ENCODE results near the gene PCBP1. TPM values are rescaled to one million over a fixed set of nuclear protein-coding genes. Genes with fewer than 3 reads are reported as not detected.

Gene PCBP1
- total and polyA plus RNA-seq, 9 of the 15 experiments (the other 6 are each of a cell fraction or from before 2014, with no cell fraction given): 19.2 to 407 (median 78.1) TPM

GRCh38 chr2:70132244-70133126 is 45.2 kb downstream of the PCBP1 start (continued):
- TF ChIP-seq CEBPZ (IDR thresholded peaks at IDR 0.05; ENCODE audit: borderline replicate concordance, low read depth, low read length) (no peak), BRCA1 (IDR thresholded peaks at IDR 0.05) (no peak), BRCA1 (CRISPR knock-in tag; IDR thresholded peaks at IDR 0.05) (no peak), FIP1L1 (IDR thresholded peaks at IDR 0.05; ENCODE audit: low read depth, low read length, poor library complexity, severe bottlenecking) (no peak), NCOA2 (IDR thresholded peaks at IDR 0.05; ENCODE audit: partially characterized antibody in 2 of 2) (no peak), RBM39 (optimal IDR thresholded peaks at IDR 0.05; ENCODE audit: low read depth, low read length) (no peak), PTTG1 (tag; IDR thresholded peaks at IDR 0.05; ENCODE audit: low read depth) (no peak), EZH2 (IDR thresholded peaks at IDR 0.05; ENCODE audit: borderline replicate concordance, low read depth, low read length) (no peak), SPI1 (IDR thresholded peaks at IDR 0.05; ENCODE audit: borderline replicate concordance, low read depth, low read length) (0 out of 2 replicates have a peak, but pooled peaks have one; percentile 10), SIRT6 (IDR thresholded peaks at IDR 0.05; ENCODE audit: low read depth, low read length) (no peak), EGR1 (conservative IDR thresholded peaks at IDR 0.05) (no peak), MYC (IDR thresholded peaks at IDR 0.05; ENCODE audit: low read depth, low read length) (0 out of 2 replicates have a peak, but pooled peaks have one; percentile 8), MYC (CRISPR knock-in tag; IDR thresholded peaks at IDR 0.05; ENCODE audit: borderline replicate concordance, low read depth) (no peak), ETV5 (CRISPR knock-in tag; IDR thresholded peaks at IDR 0.05; ENCODE audit: low read depth) (no peak), ZNF24 (IDR thresholded peaks at IDR 0.05) (no peak), ZNF121 (CRISPR knock-in tag; conservative IDR thresholded peaks at IDR 0.05) (no peak), DMBX1 (CRISPR knock-in tag; IDR thresholded peaks at IDR 0.05; ENCODE audit: borderline replicate concordance) (peak; percentile 49; the same call in 1 of the 2 replicates)
- TF ChIP-seq, protein P1, sequence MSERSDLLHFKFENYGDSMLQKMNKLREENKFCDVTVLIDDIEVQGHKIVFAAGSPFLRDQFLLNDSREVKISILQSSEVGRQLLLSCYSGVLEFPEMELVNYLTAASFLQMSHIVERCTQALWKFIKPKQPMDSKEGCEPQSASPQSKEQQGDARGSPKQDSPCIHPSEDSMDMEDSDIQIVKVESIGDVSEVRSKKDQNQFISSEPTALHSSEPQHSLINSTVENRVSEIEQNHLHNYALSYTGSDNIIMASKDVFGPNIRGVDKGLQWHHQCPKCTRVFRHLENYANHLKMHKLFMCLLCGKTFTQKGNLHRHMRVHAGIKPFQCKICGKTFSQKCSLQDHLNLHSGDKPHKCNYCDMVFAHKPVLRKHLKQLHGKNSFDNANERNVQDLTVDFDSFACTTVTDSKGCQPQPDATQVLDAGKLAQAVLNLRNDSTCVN (CRISPR knock-in tag; IDR thresholded peaks at IDR 0.05): no peak
- TF ChIP-seq, protein P2, sequence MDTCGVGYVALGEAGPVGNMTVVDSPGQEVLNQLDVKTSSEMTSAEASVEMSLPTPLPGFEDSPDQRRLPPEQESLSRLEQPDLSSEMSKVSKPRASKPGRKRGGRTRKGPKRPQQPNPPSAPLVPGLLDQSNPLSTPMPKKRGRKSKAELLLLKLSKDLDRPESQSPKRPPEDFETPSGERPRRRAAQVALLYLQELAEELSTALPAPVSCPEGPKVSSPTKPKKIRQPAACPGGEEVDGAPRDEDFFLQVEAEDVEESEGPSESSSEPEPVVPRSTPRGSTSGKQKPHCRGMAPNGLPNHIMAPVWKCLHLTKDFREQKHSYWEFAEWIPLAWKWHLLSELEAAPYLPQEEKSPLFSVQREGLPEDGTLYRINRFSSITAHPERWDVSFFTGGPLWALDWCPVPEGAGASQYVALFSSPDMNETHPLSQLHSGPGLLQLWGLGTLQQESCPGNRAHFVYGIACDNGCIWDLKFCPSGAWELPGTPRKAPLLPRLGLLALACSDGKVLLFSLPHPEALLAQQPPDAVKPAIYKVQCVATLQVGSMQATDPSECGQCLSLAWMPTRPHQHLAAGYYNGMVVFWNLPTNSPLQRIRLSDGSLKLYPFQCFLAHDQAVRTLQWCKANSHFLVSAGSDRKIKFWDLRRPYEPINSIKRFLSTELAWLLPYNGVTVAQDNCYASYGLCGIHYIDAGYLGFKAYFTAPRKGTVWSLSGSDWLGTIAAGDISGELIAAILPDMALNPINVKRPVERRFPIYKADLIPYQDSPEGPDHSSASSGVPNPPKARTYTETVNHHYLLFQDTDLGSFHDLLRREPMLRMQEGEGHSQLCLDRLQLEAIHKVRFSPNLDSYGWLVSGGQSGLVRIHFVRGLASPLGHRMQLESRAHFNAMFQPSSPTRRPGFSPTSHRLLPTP (IDR thresholded peaks at IDR 0.05; ENCODE audit: borderline replicate concordance, extremely low read depth, insufficient read length): no peak
- TF ChIP-seq, protein P3, sequence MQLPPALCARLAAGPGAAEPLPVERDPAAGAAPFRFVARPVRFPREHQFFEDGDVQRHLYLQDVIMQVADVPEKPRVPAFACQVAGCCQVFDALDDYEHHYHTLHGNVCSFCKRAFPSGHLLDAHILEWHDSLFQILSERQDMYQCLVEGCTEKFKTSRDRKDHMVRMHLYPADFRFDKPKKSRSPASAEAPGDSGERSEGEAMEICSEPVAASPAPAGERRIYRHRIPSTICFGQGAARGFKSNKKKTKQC (CRISPR knock-in tag; IDR thresholded peaks at IDR 0.05): no peak

All from K562 (cell line).